ENCODE results near the gene CDC25C.

GRCh38 chr5:138372225-138372624, 40.6 kb upstream of the CDC25C start:
- no peak for TF ChIP-seq CTCF (IDR thresholded peaks at IDR 0.05)
- no peak for TF ChIP-seq POLR2AphosphoS5 (IDR thresholded peaks at IDR 0.05)

All from transverse colon (tissue), 4 donors.